GM21717 (cell line): ENCODE data around the gene ITPR1.

Source experiments
- ATAC-seq: cut with Tn5 transposase; IDR thresholded peaks from one replicate; pipeline ENCODE4 v1.9.1; 2021; ENCODE audit warnings: mild to moderate bottlenecking, moderate library complexity; ENCODE audit not compliant: unreplicated experiment

Gene ITPR1

GRCh38 chr3:4633078-4634004 lies 140.2 kb downstream of the ITPR1 start:
- no peak for ATAC-seq

DNA sequence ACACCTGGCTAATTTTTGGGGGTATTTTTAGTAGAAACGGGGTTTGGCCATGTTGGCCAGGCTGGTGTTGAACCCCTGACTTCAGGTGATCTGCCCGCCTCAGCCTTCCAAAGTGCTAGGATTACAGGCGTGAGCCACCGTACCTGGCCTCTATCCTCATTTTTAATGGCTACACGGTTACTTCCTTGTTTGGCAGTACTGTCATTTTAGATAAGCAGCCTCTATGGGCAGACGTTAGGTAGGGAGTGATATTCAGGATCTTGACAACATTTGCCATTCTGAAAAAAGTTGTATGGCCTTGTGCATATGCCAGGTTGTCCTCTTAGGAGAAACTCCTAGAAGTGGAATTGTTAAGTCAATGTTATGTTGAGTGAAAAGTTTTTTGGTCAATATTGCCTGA lies 141.7 kb downstream of the ITPR1 start:
- no peak for ATAC-seq

DNA sequence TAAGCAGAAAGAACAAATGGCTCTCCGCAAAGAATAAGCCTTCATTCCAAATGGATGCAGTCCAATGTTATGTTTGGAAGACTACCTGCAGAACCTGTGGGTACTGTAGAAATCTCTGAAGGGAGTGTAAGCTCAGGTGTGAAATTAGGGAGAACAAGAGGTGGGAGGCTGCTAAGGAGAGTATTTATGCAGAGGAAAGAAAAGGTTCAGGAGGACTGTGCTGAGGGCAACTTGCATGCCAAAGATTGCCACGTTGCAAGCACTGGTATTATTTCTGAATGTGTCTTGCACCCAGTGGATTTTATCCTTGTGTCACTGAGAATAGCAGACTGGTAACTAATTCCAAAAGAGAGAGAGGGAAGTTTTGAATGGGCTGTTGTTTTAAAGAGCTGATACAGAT lies 144.1 kb downstream of the ITPR1 start:
- no peak for ATAC-seq

DNA sequence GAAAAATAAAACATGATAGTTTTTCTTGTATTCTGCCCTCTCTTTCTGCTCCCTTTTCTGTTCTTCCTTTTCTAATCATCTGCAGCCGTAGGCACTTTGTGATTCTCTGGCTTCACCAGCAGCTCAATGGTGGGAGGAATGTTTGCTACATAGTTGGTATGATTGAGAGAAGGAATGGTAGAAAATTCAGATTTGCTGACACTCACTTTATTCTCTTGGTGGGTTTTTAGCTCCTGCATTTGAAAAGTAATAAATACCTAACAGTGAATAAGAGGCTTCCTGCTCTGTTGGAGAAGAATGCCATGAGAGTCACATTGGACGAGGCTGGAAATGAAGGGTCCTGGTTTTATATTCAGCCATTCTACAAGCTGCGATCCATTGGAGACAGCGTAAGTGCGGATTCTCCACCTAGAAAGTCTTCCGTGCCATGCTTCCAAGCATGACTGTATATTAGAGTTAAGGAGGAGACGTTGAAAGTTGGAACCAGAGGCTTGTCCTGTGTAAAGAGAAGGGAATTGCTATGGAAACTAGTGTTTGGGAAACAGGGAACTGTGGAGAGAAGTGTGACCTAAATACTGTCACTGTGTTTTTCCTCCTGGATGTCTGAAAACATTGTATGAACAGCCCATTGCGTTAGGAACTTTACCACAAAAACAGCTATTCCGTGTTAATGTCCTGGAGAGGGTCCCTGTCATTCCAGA lies 148.9 kb downstream of the ITPR1 start:
- no peak for ATAC-seq

DNA sequence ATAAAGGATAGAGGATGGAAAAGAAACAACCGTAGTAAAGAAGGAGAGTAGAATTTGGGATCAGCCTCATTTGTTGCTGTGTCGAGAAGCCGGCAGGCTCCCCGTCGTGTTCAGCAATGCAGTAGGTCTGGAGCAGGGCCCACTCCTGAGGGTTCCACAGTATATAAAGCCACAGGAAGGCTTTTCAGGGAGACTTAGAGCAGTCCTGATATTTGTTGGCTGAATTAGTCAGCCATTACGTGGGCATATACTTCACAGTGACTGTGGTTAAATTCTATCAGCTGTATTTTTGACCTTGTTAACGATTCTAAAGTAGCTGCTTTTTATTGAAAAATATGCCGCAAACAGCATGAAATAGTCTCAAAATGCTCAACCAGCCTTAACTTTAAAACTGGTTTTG lies 149.5 kb downstream of the ITPR1 start:
- ATAC-seq: no peak

- ATAC-seq: no peak
Observed at GRCh38 chr3:4643904-4644547, 150.9 kb downstream of the ITPR1 start.

DNA sequence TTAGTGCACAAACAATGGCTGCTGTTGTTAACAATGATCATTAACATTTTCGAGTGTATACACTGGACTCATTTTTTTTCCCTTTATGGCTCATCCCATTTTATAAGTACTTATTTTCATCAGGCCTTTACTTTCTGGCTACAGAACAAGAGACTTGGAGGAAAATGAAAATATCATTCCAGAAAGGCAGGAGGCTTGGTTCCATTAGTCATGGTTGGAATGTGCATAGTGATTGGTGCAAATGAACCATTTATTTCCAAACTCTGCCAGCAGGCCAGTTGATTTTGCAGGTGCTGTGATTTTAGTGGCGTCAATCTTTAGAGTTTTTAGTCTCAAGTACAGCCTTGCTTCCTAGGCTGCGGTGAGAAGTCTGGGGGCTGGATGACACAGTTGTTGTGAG lies 151.8 kb downstream of the ITPR1 start:
- no peak for ATAC-seq

GRCh38 chr3:4645468-4645867 lies 152.3 kb downstream of the ITPR1 start:
- no peak for ATAC-seq

DNA sequence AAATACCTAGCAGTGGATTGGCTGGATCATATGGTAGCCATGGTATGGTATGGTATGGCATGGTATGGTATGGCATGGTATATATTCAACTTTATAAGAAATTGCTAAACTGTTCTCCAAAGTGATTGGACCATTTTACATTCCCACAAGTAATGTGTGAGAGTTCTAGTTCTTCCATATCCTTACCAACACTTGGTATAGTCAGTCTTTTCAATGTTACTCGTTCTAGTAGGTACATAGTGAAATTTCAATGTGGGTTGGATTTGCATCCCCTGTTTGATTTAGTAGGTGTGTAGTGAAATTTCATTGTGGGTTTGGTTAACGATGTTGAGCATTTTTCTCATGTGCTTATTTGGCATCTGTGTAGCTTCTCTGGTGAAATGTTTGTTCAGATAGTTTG lies 154.3 kb downstream of the ITPR1 start:
- no peak for ATAC-seq

DNA sequence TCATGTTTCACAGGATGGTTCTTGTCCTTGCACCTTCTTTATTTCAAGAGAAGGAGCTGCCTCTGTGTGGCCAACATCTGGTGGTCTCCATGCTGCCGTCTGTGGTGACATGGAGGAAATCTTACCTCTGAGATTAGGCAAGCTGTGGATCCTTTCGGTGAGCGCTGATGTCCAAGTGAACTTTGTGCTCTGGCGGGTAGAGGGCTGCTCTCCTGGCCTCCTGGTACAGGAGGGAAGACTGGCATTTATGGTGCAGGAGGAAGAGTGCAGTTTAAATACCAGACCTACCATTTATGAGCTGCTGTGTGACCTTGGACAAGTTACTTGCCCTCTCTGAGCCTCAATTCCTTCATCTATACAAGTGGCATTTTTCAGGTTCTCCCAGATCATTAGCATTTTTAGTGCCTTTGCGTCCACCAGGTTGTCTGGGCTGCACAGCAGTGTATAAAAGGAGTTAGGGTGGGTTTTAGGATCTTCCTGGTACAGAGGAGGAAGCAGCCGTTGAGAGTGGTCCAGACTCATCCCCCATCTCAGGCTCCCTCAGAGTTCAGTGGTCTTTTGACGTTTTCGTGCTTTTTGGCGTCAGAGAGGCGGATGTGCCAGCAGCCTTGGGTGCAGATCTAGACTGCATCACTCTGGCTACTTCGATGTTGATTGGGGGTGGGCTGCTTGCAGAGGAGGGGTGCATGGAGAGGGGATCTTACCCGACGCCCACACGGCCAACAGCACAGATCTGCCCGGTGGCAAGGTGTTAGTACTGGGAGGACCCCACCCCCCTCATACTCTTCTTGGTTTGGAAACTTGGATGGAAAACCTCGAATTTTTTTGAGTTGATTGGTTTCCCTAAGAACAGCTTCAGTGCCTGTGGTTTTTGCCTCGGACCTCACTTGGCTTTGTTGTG lies 162.2 kb downstream of the ITPR1 start:
- ATAC-seq: no peak

GRCh38 chr3:4656059-4656458 lies 162.9 kb downstream of the ITPR1 start:
- ATAC-seq: no peak

DNA sequence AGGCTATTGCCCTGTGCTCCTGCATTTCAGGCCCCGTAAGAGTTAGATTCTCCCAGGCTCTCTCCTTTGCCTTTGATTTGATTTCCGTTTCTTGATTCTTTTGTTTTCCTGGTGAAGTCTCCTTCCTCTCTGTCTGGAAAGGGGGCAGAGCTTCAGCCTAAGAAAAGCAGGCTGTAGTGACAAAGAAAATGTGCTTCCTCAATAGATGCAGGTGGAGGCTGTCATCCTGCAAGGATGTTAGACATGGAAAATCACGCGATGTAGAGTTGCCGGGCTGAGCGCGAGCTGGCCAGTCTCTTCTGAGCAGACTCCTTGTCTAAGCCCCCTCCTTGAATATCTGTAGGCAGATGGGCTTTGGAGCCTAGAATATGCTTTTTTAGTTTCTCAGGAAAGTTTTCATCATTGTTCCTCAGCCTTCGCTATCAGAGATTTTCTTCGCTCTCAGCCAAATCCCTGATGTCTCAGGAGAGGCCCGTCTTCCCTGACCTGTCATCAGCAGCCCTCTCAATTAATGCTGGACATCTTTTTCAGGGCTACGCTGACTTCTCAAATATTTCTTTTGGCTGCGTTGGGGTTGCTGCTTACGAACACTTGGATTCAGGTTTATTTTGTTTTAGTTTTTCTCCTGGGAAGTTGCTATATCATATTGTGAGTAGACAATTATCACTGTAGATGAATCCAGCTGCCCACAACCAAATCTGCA lies 163.6 kb downstream of the ITPR1 start:
- ATAC-seq: no peak

GRCh38 chr3:4660936-4661335 lies 167.8 kb downstream of the ITPR1 start:
- ATAC-seq: no peak

DNA sequence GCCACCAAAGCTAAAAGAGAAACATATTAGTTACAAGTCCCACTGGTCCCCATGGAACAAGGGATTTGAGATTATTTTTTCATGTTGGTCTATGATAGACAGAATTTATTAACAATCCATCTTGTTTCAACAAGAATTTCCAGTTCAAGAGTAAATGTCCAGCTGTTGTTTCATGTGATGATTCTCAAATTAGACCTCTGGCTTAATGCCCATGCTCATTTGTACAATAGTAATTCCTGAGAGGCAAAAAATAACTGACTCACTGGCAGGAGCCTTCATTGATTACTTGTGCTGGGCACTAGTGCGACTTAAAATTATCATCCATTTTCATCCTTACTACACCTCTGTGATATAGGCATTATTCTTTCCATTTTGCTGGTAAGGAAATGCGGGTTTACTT lies 171.3 kb downstream of the ITPR1 start:
- no peak for ATAC-seq

GRCh38 chr3:4665197-4665596 lies 172.0 kb downstream of the ITPR1 start:
- ATAC-seq: no peak

DNA sequence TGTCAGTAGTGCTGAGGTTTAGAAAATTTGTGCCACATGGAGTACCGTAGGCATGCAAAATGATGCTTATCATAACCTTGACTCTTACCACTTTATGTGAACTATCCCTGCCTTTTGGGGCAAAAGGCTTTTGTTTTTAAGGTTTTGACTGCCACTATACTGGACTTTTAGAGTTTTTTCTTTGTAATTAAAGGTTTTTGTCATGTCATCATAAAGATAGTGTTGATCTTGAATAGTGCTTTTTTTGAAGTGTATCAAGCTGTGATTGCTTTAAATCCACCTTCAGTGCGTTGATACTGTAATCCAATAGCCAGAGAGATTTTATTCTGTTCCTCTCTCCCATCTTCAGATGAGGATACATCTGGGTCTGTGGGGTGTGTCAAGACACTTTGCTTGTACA lies 172.9 kb downstream of the ITPR1 start:
- no peak for ATAC-seq

- ATAC-seq: no peak
Observed at GRCh38 chr3:4670352-4670751, 177.2 kb downstream of the ITPR1 start.

- ATAC-seq: no peak
Observed at GRCh38 chr3:4672725-4673275, 179.7 kb downstream of the ITPR1 start.

- ATAC-seq: no peak
Observed at GRCh38 chr3:4674216-4674615, 181.1 kb downstream of the ITPR1 start.

DNA sequence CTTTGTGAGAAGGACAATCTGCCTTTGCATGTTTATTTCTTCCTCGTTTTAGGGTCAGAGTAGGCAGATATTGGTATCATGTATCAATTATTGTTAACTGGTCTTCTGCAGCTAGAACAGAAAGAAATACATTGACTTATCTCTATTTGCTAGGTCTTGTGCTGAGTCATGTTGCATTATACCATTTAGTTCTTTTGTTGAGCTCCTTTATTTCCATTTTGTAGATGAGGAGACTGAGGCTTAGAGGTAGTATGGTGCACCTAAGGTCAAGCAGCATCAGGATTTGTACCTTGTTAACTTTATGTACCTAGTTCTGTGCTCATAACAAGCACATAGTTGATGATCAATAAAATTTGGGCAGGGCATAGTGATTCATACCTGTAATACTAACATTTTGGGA lies 182.6 kb downstream of the ITPR1 start:
- ATAC-seq: no peak
